HL-60 (cell line): Measurements from ENCODE around the gene LZTR1.

Experiments used
- DNase-seq, 2 experiments: peaks; one replicate each; pipeline ENCODE4 v3.0.0-alpha.2; 2010 to 2020; ENCODE audit warnings: low read depth in 1 of 2, low spot score in 1 of 2
- H3K27ac ChIP-seq: fragments of 250-450 bp; sonication (Bioruptor Pico); replicated peaks from 2 replicates; pipeline ENCODE4 v1.5.1; 2020; ENCODE audit warnings: mild to moderate bottlenecking, moderate library complexity
- H3K27me3 ChIP-seq: fragments of 250-450 bp; sonication (Bioruptor Pico); 2 replicates; pipeline ENCODE4 v1.5.1; 2021; ENCODE audit warnings: mild to moderate bottlenecking, moderate library complexity; ENCODE audit not compliant: insufficient read depth, poor library complexity, severe bottlenecking
- H3K4me3 ChIP-seq: replicated peaks from 2 replicates; pipeline ENCODE4 v1.5.1; 2011; ENCODE audit warnings: mild to moderate bottlenecking, control low read depth, low read length; ENCODE audit not compliant: insufficient read depth
- GABPA ChIP-seq: IDR thresholded peaks from 2 replicates; pipeline ENCODE4 v1.6.1; 2012; ENCODE audit warnings: low read depth
- POLR2AphosphoS5 ChIP-seq: IDR thresholded peaks from 2 replicates; pipeline ENCODE4 v1.6.1; 2012; ENCODE audit warnings: low read depth
- SPI1 ChIP-seq: IDR thresholded peaks from 2 replicates; pipeline ENCODE4 v1.6.1; 2012; ENCODE audit warnings: low read depth, mild to moderate bottlenecking, borderline replicate concordance
- TF ChIP-seq, protein P1 (sequence below): IDR thresholded peaks from one replicate; pipeline ENCODE4 v1.5.1; 2011; ENCODE audit warnings: low read length, control low read depth, inconsistent platforms; ENCODE audit not compliant: insufficient read depth
- TF ChIP-seq, protein P2 (sequence below): IDR thresholded peaks from 2 replicates; pipeline ENCODE4 v1.6.1; 2012; ENCODE audit warnings: low read depth; ENCODE audit not compliant: insufficient replicate concordance

Gene LZTR1

DNA sequence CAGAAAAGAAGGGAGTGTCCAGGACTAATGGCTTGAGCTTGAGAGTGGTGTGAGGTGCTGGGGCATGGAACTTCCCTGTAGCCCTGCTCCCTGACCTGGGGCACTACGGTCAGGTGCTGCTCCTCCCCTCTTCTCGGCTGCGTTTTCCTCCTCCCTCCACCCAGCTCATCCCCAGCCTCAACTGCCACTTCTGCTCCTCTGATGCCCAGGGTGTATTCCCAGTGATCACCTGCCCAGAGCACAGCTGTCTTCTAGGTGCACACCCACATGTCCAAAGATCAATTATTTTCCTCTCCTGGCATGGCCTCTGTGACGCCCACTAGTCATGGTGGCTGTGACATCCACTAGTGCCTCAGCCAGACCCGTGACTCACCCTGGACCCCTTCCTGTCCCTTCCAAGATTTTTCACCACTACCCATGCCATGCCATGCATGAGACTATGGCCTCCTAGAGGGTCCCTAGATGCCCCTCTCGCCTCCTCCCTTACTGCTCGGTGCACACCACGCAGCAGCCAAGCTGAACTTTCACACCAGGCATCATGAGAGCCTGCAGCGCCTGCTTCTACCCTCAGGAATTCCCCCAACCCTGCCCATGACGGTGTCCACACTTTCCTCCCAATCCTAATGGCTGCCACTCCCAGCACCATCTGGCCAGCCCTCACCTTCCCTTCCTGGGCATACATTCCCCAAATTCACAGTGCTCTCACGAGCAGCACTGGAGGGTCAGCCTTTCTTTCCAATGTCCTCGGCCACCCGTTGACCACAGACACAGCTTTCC, 34.7 kb downstream of the LZTR1 start:
- Histone ChIP-seq H3K4me3 (no peak overlapping the region), H3K27me3 (peaks cover 24% of the 10 kb centered on the region)
- TF ChIP-seq POLR2AphosphoS5 (no peak), SPI1 (no peak), GABPA (no peak)
- TF ChIP-seq, protein P1, sequence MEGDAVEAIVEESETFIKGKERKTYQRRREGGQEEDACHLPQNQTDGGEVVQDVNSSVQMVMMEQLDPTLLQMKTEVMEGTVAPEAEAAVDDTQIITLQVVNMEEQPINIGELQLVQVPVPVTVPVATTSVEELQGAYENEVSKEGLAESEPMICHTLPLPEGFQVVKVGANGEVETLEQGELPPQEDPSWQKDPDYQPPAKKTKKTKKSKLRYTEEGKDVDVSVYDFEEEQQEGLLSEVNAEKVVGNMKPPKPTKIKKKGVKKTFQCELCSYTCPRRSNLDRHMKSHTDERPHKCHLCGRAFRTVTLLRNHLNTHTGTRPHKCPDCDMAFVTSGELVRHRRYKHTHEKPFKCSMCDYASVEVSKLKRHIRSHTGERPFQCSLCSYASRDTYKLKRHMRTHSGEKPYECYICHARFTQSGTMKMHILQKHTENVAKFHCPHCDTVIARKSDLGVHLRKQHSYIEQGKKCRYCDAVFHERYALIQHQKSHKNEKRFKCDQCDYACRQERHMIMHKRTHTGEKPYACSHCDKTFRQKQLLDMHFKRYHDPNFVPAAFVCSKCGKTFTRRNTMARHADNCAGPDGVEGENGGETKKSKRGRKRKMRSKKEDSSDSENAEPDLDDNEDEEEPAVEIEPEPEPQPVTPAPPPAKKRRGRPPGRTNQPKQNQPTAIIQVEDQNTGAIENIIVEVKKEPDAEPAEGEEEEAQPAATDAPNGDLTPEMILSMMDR: no peak
- TF ChIP-seq, protein P2, sequence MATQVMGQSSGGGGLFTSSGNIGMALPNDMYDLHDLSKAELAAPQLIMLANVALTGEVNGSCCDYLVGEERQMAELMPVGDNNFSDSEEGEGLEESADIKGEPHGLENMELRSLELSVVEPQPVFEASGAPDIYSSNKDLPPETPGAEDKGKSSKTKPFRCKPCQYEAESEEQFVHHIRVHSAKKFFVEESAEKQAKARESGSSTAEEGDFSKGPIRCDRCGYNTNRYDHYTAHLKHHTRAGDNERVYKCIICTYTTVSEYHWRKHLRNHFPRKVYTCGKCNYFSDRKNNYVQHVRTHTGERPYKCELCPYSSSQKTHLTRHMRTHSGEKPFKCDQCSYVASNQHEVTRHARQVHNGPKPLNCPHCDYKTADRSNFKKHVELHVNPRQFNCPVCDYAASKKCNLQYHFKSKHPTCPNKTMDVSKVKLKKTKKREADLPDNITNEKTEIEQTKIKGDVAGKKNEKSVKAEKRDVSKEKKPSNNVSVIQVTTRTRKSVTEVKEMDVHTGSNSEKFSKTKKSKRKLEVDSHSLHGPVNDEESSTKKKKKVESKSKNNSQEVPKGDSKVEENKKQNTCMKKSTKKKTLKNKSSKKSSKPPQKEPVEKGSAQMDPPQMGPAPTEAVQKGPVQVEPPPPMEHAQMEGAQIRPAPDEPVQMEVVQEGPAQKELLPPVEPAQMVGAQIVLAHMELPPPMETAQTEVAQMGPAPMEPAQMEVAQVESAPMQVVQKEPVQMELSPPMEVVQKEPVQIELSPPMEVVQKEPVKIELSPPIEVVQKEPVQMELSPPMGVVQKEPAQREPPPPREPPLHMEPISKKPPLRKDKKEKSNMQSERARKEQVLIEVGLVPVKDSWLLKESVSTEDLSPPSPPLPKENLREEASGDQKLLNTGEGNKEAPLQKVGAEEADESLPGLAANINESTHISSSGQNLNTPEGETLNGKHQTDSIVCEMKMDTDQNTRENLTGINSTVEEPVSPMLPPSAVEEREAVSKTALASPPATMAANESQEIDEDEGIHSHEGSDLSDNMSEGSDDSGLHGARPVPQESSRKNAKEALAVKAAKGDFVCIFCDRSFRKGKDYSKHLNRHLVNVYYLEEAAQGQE: no peak

DNA sequence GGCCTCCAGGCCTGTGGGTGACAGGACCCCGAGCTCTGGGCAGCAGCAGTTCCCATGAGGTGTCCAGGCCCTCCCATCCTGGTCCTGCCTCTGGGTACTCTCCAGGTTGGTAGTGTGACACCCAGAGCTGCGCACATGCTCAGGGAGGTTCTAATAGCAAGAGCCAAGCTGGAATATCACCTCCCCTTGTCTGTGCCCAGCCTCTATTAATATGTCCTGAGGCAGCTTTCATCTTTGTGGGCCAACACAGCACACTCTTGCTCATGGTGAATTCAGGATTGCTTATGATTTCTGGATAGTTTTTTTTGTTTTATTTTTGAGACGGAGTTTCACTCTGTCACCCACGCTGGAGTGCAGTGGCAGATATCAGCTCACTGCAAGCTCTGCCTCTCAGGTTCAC, 36.2 kb downstream of the LZTR1 start:
- TF ChIP-seq POLR2AphosphoS5 (no peak), SPI1 (no peak), GABPA (no peak)
- TF ChIP-seq, protein P2: no peak
- TF ChIP-seq, protein P1: no peak
- Histone ChIP-seq H3K27ac (no peak overlapping the region), H3K4me3 (no peak overlapping the region), H3K27me3 (peaks cover 23% of the 10 kb centered on the region)
- DNase-seq: no peak

More for the DNA sequence above, 34.7 kb downstream of the LZTR1 start:
- no peak for DNase-seq
- no peak overlapping the region for H3K27ac ChIP-seq

DNA sequence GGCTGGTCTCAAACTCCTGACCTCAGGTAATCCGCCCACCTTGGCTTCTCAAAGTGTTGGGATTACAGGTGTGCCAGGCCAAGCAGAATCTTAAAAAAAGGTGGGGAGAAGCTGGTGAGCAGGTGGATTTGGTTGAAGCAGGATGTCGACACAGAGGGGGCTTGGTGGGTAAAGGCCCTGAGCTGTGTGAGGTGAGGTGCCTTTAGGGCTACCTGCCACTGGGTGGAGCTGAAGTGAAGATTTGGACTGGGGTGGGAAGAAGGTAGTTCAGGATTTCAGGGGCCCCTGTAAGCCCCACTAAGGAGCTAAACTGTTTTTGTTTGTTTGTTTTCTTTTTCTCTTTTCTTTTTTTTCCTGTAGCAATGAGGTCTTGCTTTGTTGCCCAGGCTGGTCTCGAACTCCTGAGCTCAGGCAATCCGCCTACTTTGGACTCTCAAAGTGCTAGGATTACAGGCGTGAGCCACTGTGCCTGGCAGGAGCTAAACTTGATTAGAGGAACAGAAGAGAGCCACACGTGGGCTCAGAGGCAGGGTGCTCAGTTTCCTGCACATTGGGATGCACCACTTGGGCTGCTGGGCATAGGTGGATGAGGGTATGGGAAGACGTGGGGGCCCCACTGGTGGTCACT, 38.8 kb downstream of the LZTR1 start:
- DNase-seq: peak in 1 of 2 experiments; percentile 16
- TF ChIP-seq POLR2AphosphoS5 (no peak), GABPA (no peak)
- TF ChIP-seq, protein P1: peak; percentile 31
- no peak overlapping the region for H3K4me3 ChIP-seq
- H3K27me3 ChIP-seq: peaks cover 2% of the 10 kb centered on the region
- H3K27ac ChIP-seq: no peak overlapping the region
